Osteocyte (in vitro differentiated cells): ENCODE data around the gene TNRC6A. TPM values are rescaled to one million over a fixed set of nuclear protein-coding genes. Genes with fewer than 3 reads are reported as not detected.

Experiments used
- DNase-seq: peaks from one replicate; pipeline ENCODE4 v3.0.0; 2021; ENCODE audit warnings: mixed read lengths; ENCODE audit not compliant: unreplicated experiment; ENCODE audit errors: extremely low spot score
- H3K27ac Mint-ChIP-seq: one replicate; pipeline ENCODE4 v1.8.0; 2021; ENCODE audit warnings: mild to moderate bottlenecking, mixed read lengths; ENCODE audit not compliant: unreplicated experiment
- H3K27me3 Mint-ChIP-seq: one replicate; pipeline ENCODE4 v1.8.0; 2021; ENCODE audit warnings: mixed read lengths; ENCODE audit not compliant: unreplicated experiment
- H3K36me3 Mint-ChIP-seq: one replicate; pipeline ENCODE4 v1.8.0; 2021; ENCODE audit warnings: mixed read lengths; ENCODE audit not compliant: unreplicated experiment
- H3K4me1 Mint-ChIP-seq: one replicate; pipeline ENCODE4 v1.8.0; 2021; ENCODE audit warnings: mixed read lengths; ENCODE audit not compliant: unreplicated experiment
- H3K4me3 Mint-ChIP-seq: one replicate; pipeline ENCODE4 v1.8.0; 2021; ENCODE audit warnings: mild to moderate bottlenecking, moderate library complexity, mixed read lengths; ENCODE audit not compliant: unreplicated experiment
- H3K9me3 Mint-ChIP-seq: one replicate; pipeline ENCODE4 v1.8.0; 2021; ENCODE audit warnings: mixed read lengths; ENCODE audit not compliant: unreplicated experiment
- CTCF ChIP-seq: fragments of 200-600 bp; sonication (generic); IDR thresholded peaks from 2 replicates; pipeline ENCODE4 v1.5.0; 2021; ENCODE audit warnings: antibody characterized with exemption, mild to moderate bottlenecking, moderate library complexity
- total RNA-seq: library from RNA; stranded (reverse); gene quantifications from 2 replicates; pipeline ENCODE4 v1.2.1, GENCODE V29; 2021

Gene TNRC6A
- total RNA-seq, 1 donor from 2014 or later: 68.0 TPM

GRCh38 chr16:24755201-24755874 lies 25.9 kb downstream of the TNRC6A start:
- no peak for TF ChIP-seq CTCF
- Mint-ChIP-seq H3K36me3 (peaks cover 2% of the 10 kb centered on the region), H3K4me3 (no peak overlapping the region), H3K9me3 (no peaks in the 10 kb centered on the region), H3K27ac (no peak overlapping the region), H3K27me3 (no peaks in the 10 kb centered on the region), H3K4me1 (peaks cover 22% of the 10 kb centered on the region)
- DNase-seq: no peak

GRCh38 chr16:24758373-24758772 lies 28.9 kb downstream of the TNRC6A start:
- no peak overlapping the region for H3K4me3 Mint-ChIP-seq
- peaks cover 13% of the 10 kb centered on the region for H3K4me1 Mint-ChIP-seq
- DNase-seq: no peak
- H3K27ac Mint-ChIP-seq: no peak overlapping the region
- H3K36me3 Mint-ChIP-seq: peaks cover 9% of the 10 kb centered on the region
- TF ChIP-seq CTCF: no peak
- no peaks in the 10 kb centered on the region for H3K27me3 Mint-ChIP-seq
- H3K9me3 Mint-ChIP-seq: no peaks in the 10 kb centered on the region

DNA sequence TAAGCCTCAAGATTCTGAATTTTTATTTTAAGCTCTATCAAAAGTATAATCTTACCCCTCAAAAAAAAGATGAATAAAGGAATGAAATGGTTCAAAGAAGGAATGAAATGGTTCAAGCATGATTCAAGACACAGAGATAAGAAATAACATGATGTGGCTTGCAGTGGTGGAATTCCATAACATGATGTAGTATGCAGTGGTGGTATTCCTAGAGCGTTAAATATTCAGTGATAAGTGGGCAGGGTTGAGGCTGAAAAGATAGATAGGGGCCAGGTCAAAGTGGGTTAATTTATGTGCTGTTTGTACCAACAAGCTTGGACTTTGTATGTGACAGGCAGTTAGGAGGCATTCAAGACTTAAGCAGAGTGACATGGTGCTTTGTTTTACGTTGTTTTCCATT lies 29.6 kb downstream of the TNRC6A start:
- DNase-seq: no peak
- Mint-ChIP-seq H3K4me3 (no peak overlapping the region), H3K27ac (no peak overlapping the region), H3K4me1 (peaks cover 13% of the 10 kb centered on the region), H3K27me3 (no peaks in the 10 kb centered on the region), H3K9me3 (no peaks in the 10 kb centered on the region), H3K36me3 (peaks cover 15% of the 10 kb centered on the region)
- no peak for TF ChIP-seq CTCF

DNA sequence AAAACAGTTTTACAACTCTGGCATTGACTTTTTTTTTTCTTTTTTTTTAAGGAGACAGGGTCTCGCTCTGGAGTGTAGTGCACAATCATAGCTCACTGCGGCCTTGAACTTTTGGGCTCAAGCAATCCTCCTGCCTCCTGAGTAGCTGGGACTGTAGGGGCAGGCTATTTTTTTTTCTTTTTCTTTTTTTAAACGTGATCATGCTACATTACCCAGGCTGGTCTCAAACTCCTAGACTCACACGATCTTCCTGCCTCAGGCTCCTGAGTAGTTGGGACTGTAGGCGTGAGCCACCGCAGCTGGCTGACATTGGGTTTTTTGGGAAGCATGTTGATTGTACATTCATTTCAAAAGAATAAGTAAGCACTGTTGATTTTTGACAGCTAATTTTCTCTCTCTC lies 32.1 kb downstream of the TNRC6A start:
- Mint-ChIP-seq H3K9me3 (no peaks in the 10 kb centered on the region), H3K4me3 (no peak overlapping the region), H3K27me3 (no peaks in the 10 kb centered on the region), H3K36me3 (peaks cover 17% of the 10 kb centered on the region), H3K27ac (peak overlapping the region; percentile 27), H3K4me1 (peaks cover 8% of the 10 kb centered on the region)
- no peak for TF ChIP-seq CTCF
- DNase-seq: no peak

DNA sequence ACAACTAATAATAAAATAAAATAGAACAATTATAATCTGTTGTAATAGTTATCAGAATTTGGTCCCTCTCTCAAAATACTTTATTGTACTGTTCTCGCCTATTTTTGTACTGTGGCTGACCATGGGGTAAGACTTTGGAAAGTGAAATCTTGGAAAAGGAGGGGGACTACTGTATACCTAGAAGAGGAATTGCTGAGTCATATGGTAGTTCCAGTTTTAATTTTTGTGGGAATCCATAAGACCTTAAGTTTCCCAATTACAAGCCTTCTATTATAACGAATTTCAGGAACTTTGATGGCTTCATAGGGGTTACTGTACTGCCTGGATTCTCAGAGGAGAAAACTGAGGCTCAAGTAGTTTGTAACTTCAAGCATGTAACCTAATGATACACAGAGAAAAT lies 35.5 kb downstream of the TNRC6A start:
- no peak for TF ChIP-seq CTCF
- no peak for DNase-seq
- Mint-ChIP-seq H3K27ac (no peak overlapping the region), H3K36me3 (peaks cover 26% of the 10 kb centered on the region), H3K4me1 (peaks cover 14% of the 10 kb centered on the region), H3K9me3 (no peaks in the 10 kb centered on the region), H3K4me3 (no peak overlapping the region), H3K27me3 (no peaks in the 10 kb centered on the region)
